ENCODE results near the gene XPO4. TPM values are rescaled to one million over a fixed set of nuclear protein-coding genes. Genes with fewer than 3 reads are reported as not detected.

XPO4 gene
- total RNA-seq, 3 donors from 2014 or later, result 17.1 to 24.6 (median 17.7) TPM

GRCh38 chr13:20840568-20840967 lies 62.0 kb downstream of the XPO4 start:
- H3K36me3 ChIP-seq, result peaks cover 3% of the 10 kb centered on the region
- intact Hi-C loops (cut with DNase I; ENCODE audit: low total_unique reads), result loop anchor here (10.0 kb wide), 1 partner anchor 126 kb away; no protein-coding TSS in a partner anchor
- DNase-seq (ENCODE audit: low spot score in 2 of 2), result no peak
- TF ChIP-seq POLR2AphosphoS5 (IDR thresholded peaks at IDR 0.05), result no peak
- no peak for TF ChIP-seq CTCF (IDR thresholded peaks at IDR 0.05)
- TF ChIP-seq POLR2A (IDR thresholded peaks at IDR 0.05), result no peak
- no peak overlapping the region for H3K4me3 ChIP-seq
- no peaks in the 10 kb centered on the region for H3K9me3 ChIP-seq
- H3K27me3 ChIP-seq, result no peaks in the 10 kb centered on the region
- no peaks in the 10 kb centered on the region for H3K4me1 ChIP-seq
- no peak overlapping the region for H3K27ac ChIP-seq

- Histone ChIP-seq H3K9me3 (no peaks in the 10 kb centered on the region), H3K27me3 (no peaks in the 10 kb centered on the region), H3K4me1 (no peaks in the 10 kb centered on the region), H3K36me3 (peaks cover 3% of the 10 kb centered on the region), H3K27ac (no peak overlapping the region), H3K4me3 (no peak overlapping the region)
- TF ChIP-seq POLR2AphosphoS5 (IDR thresholded peaks at IDR 0.05) (no peak), CTCF (IDR thresholded peaks at IDR 0.05) (no peak), POLR2A (IDR thresholded peaks at IDR 0.05) (no peak)
- intact Hi-C loops (cut with DNase I; ENCODE audit: low total_unique reads), result loop anchor here (2.0 kb wide), 1 partner anchor 51 kb away; no protein-coding TSS in a partner anchor
- no peak for DNase-seq (ENCODE audit: low spot score in 2 of 2)
Observed at GRCh38 chr13:20833900-20834679, 68.5 kb downstream of the XPO4 start.

- no peaks in the 10 kb centered on the region for H3K4me1 ChIP-seq
- no peak for TF ChIP-seq POLR2AphosphoS5 (IDR thresholded peaks at IDR 0.05)
- no peak for TF ChIP-seq CTCF (IDR thresholded peaks at IDR 0.05)
- no peak for TF ChIP-seq POLR2A (IDR thresholded peaks at IDR 0.05)
- H3K4me3 ChIP-seq, result no peak overlapping the region
- peaks cover 3% of the 10 kb centered on the region for H3K36me3 ChIP-seq
- H3K27ac ChIP-seq, result no peak overlapping the region
- intact Hi-C loops (cut with DNase I; ENCODE audit: low total_unique reads), result loop anchor here (2.0 kb wide), 1 partner anchor 52 kb away; no protein-coding TSS in a partner anchor
- no peak for DNase-seq (ENCODE audit: low spot score in 2 of 2)
- no peaks in the 10 kb centered on the region for H3K9me3 ChIP-seq
- H3K27me3 ChIP-seq, result no peaks in the 10 kb centered on the region
Observed at GRCh38 chr13:20832861-20833260, 69.7 kb downstream of the XPO4 start.

GRCh38 chr13:20831933-20832332 lies 70.6 kb downstream of the XPO4 start:
- no peak for DNase-seq (ENCODE audit: low spot score in 2 of 2)
- no peaks in the 10 kb centered on the region for H3K27me3 ChIP-seq
- H3K4me3 ChIP-seq, result no peak overlapping the region
- no peaks in the 10 kb centered on the region for H3K9me3 ChIP-seq
- no peak overlapping the region for H3K27ac ChIP-seq
- intact Hi-C loops (cut with DNase I; ENCODE audit: low total_unique reads), result loop anchor here (2.0 kb wide), 1 partner anchor 53 kb away; no protein-coding TSS in a partner anchor
- H3K36me3 ChIP-seq, result no peaks in the 10 kb centered on the region
- H3K4me1 ChIP-seq, result no peaks in the 10 kb centered on the region
- TF ChIP-seq POLR2A (IDR thresholded peaks at IDR 0.05) (no peak), POLR2AphosphoS5 (IDR thresholded peaks at IDR 0.05) (no peak), CTCF (IDR thresholded peaks at IDR 0.05) (no peak)

- no peaks in the 10 kb centered on the region for H3K36me3 ChIP-seq
- H3K9me3 ChIP-seq, result no peaks in the 10 kb centered on the region
- no peak overlapping the region for H3K4me3 ChIP-seq
- H3K27ac ChIP-seq, result no peak overlapping the region
- TF ChIP-seq CTCF (IDR thresholded peaks at IDR 0.05) (no peak), POLR2A (IDR thresholded peaks at IDR 0.05) (no peak), POLR2AphosphoS5 (IDR thresholded peaks at IDR 0.05) (no peak)
- no peaks in the 10 kb centered on the region for H3K27me3 ChIP-seq
- DNase-seq (ENCODE audit: low spot score in 2 of 2), result no peak
- no peaks in the 10 kb centered on the region for H3K4me1 ChIP-seq
- intact Hi-C loops (cut with DNase I; ENCODE audit: low total_unique reads), result no loop called here
Observed at GRCh38 chr13:20831254-20831653, 71.3 kb downstream of the XPO4 start.

All from breast epithelium (tissue), 4 donors.